Ovary (tissue), 9 donors: ENCODE measurements around the gene EMSY. TPM values are rescaled to one million over a fixed set of nuclear protein-coding genes. Genes with fewer than 3 reads are reported as not detected.

Source experiments
- DNase-seq, 5 donors: peaks; one replicate each; pipeline ENCODE4 v3.0.0-alpha.2; 2019 to 2020
- H3K27ac ChIP-seq, 2 donors: fragments of 200-600 bp; one replicate each; pipeline versions ENCODE4 v1.5.1 to v1.8.0; 2019 to 2022
- H3K27me3 ChIP-seq: fragments of 200-600 bp; one replicate; pipeline ENCODE4 v1.8.0; 2022
- H3K36me3 ChIP-seq: fragments of 200-600 bp; sonication (generic); one replicate; pipeline ENCODE4 v1.5.1; 2019
- H3K4me1 ChIP-seq: one replicate; pipeline ENCODE4 v1.8.1; 2013; ENCODE audit warnings: mild to moderate bottlenecking, moderate library complexity; ENCODE audit not compliant: insufficient read depth
- H3K4me3 ChIP-seq: fragments of 200-600 bp; sonication (generic); one replicate; pipeline ENCODE4 v1.5.1; 2017
- H3K9me3 ChIP-seq, 2 donors: fragments of 200-600 bp in 1 of 2; sonication (generic) in 1 of 2; one replicate each; pipeline versions ENCODE4 v1.5.1 to v1.8.1; 2013 to 2019; ENCODE audit warnings: mild to moderate bottlenecking in 1 of 2, moderate library complexity in 1 of 2
- EP300 ChIP-seq: sonication (generic); formaldehyde crosslinking; IDR thresholded peaks from one replicate; pipeline ENCODE4 v1.6.1; 2017; ENCODE audit warnings: antibody characterized with exemption
- POLR2A ChIP-seq: fragments of 450-650 bp; IDR thresholded peaks from one replicate; pipeline ENCODE4 v1.6.1; 2017; ENCODE audit warnings: antibody characterized with exemption, mild to moderate bottlenecking, moderate library complexity
- WGBS, 3 donors: extraction: QIAGEN DNeasy Blood & Tissue Kit in 1 of 3; methylation state at CpG; one replicate each; pipeline versions ENCODE4 v1.1.5 to v1.1.7; 2013 to 2017; 5-methylcytosine and 5-hydroxymethylcytosine counted together
- intact Hi-C, 4 donors: fragments of 100-400 bp; cut with DNase I; formaldehyde crosslinking; loops; one replicate each; pipeline versions ENCODE4 v1.11.0 to v1.15.1; 2022 to 2023
- polyA plus RNA-seq, 2 donors: library from polyadenylated mRNA; stranded (reverse); fragments of 200-250 nt in 1 of 2; fragments of 350-450 nt in 1 of 2; fragmentation: Illumina TruSeq in 1 of 2; extraction: RNeasy Lipid Tissue Mini Kit (QIAGEN cat#74804) in 1 of 2; gene quantifications; one replicate each; pipeline ENCODE4 v1.2.3, GENCODE V29; 2013 to 2014
- total RNA-seq, 7 donors: library from RNA; depleted of rRNA in 2 of 7; stranded (reverse); fragments of >200 nt in 2 of 7; fragmentation: NEBNext Ultra II Directional in 3 of 7; extraction: Animal tissue kit (Norgen Biotek cat#: 25700) in 3 of 7; gene quantifications; one replicate each; pipeline versions ENCODE4 v1.1.0 to v1.2.4, GENCODE V29; 2016 to 2023
- TF ChIP-seq, protein P1 (sequence below), 3 donors: fragments of 450-650 bp in 2 of 3; fragments of 200-600 bp in 1 of 3; IDR thresholded peaks; one replicate each; pipeline versions ENCODE4 v1.5.1 to v1.8.0; 2016 to 2022; ENCODE audit warnings: antibody characterized with exemption in 3 of 3, mild to moderate bottlenecking in 1 of 3
- donor health status: DM: no; HTN: no; CAD: no; lungs with moderate emphysema.
- donor health status: DM: no; HTN: no; CAD: no.
- donor health status: Bipolar disorder and iron deficiency.
- donor health status: DM: yes; HTN: yes; CAD: no.
- donor health status: DM: no; HTN: no; CAD: no.
- donor health status: DM: yes; HTN: yes; CAD: no.

Gene EMSY
- total and polyA plus RNA-seq, 9 donors, result 8.8 to 56.0 (median 28.7) TPM

DNA sequence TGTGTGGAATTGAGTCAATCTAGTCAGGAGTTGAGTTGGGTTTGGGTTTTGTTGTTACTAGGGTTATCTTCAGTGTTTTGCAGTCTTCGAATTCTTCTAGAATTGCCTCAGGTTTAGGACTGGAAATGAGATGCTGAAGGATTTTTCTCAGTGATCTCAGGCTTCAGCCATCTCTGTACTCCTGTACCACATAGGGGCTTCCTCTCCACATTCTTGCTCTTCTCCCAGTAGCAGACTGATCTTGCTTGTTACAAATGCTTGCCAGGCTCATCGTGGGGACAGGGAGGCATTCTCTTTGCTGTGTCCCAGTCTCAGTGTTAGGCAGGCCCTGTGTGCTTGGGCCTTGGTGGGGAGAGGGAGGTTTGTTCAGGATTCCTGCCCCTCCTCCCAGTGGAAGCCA lies 129.6 kb downstream of the EMSY start:
- Histone ChIP-seq H3K9me3 (no peaks in the 10 kb centered on the region), H3K4me1 (no peaks in the 10 kb centered on the region), H3K27me3 (no peaks in the 10 kb centered on the region), H3K27ac (no peak overlapping the region), H3K4me3 (no peak overlapping the region), H3K36me3 (no peaks in the 10 kb centered on the region)
- 64 to 69% (median 66%) methylated on average over 2 of the region's 2 CpGs for WGBS, 3 donors
- intact Hi-C loops, result no loop called here
- TF ChIP-seq POLR2A (no peak), EP300 (no peak)
- TF ChIP-seq, protein P1, sequence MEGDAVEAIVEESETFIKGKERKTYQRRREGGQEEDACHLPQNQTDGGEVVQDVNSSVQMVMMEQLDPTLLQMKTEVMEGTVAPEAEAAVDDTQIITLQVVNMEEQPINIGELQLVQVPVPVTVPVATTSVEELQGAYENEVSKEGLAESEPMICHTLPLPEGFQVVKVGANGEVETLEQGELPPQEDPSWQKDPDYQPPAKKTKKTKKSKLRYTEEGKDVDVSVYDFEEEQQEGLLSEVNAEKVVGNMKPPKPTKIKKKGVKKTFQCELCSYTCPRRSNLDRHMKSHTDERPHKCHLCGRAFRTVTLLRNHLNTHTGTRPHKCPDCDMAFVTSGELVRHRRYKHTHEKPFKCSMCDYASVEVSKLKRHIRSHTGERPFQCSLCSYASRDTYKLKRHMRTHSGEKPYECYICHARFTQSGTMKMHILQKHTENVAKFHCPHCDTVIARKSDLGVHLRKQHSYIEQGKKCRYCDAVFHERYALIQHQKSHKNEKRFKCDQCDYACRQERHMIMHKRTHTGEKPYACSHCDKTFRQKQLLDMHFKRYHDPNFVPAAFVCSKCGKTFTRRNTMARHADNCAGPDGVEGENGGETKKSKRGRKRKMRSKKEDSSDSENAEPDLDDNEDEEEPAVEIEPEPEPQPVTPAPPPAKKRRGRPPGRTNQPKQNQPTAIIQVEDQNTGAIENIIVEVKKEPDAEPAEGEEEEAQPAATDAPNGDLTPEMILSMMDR (IDR thresholded peaks at IDR 0.05), result no peak
- DNase-seq, result no peak

DNA sequence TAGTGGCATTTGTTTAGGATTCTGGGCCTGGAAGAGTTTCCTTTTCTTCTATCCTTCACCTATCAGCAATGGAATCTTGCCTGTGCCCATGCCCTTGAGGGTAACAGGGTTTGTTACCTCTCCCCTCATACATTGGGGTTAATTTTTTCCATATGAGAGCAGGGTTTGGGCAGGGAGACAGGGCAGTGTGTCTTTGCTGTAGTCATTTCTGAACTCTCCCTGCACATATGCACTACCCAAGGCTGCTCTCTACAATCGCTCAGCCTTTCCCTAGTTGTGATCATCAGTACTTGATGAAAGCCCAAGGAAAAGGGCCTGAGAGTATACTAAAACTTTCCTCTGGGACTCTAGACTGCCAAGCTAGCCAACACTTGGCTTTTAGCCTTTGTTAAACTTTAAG lies 130.1 kb downstream of the EMSY start:
- TF ChIP-seq POLR2A, result no peak
- TF ChIP-seq EP300, result no peak
- TF ChIP-seq, protein P1 (IDR thresholded peaks at IDR 0.05), result no peak
- no peaks in the 10 kb centered on the region for H3K36me3 ChIP-seq
- H3K27me3 ChIP-seq, result no peaks in the 10 kb centered on the region
- no peak overlapping the region for H3K27ac ChIP-seq
- no peaks in the 10 kb centered on the region for H3K9me3 ChIP-seq
- peaks cover 4% of the 10 kb centered on the region for H3K4me1 ChIP-seq
- intact Hi-C loops, result no loop called here
- DNase-seq, result no peak
- H3K4me3 ChIP-seq, result no peak overlapping the region
- 88 to 96% (median 90%) methylated on average over 1 of the region's 1 CpG for WGBS, 3 donors

DNA sequence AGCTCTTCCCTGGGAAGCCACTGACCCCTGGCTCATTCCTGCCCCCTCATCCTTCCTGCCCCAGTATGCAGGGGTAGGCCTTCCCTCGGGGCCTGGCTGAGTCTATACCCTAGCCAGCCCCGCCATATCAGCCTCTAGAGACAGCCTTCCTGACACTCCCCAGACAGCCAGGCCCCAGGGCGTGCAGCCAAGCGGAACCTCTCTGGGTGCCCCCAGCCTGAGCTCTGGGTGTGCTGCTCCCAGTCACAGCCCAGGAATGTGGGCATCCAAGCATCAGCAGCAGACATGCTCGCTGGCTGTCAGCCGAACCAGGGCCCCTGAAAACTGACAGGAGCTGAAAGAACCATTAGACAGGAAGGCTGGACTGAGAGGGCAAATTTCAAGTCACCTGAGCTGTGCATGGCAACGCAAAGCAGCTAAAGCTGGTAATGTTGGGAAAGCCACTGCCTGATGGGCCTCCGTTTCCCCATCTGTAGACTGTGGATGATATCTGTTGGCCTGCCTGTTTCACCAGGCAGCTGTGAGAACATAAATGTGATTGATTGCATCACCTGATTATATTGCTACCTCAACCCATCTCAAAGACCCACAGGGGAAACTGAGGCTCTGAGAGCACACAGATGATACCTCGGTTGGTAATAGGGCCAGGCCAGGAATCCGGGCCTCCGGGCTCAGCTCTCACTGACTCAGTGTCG lies 132.6 kb downstream of the EMSY start:
- intact Hi-C loops, result no loop called here
- peak in 1 of 5 donors; percentile 33 for DNase-seq
- 75 to 86% (median 85%) methylated on average over 12 of the region's 12 CpGs for WGBS, 3 donors

DNA sequence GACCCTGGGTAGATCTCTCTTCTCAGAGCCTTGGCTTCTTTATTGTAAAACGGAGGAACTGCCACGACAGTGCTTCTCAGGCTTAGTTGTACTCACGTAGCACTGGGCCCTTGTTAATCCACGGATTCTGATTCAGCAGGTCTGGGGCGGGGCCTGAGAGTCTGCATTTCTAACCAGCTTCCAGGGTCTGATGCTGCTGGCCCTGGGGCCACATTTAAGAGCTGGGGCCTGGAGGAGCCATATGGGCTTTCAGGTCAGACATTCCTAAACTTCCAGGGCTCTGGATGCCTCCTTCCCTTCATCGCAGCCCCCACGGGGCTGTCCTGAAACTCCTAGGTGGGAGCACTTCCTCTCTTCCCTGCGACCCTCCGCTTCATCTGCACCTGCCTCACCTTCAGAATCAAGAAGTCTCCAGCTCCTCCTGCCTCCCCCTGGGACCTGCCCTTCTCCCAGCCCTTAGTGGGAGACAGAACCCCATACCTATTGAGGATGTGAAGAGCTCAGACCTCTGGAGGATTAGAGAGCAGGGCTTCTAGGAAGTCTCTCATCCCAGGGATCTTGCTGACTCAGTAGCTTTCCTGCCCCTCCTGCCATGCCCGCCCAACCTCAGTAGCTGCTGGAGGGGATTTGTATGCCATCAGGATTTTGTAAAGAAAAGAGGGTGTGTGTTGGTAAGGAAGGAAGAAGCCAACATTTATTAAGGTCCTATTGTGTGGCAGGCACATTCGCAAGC lies 133.3 kb downstream of the EMSY start:
- DNase-seq, result no peak
- Histone ChIP-seq H3K27me3 (no peaks in the 10 kb centered on the region), H3K9me3 (no peaks in the 10 kb centered on the region), H3K4me3 (no peak overlapping the region), H3K4me1 (peaks cover 4% of the 10 kb centered on the region), H3K27ac (no peak overlapping the region), H3K36me3 (no peaks in the 10 kb centered on the region)
- intact Hi-C loops, result no loop called here
- WGBS, 3 donors, result 74 to 89% (median 82%) methylated on average over 11 of the region's 11 CpGs
- no peak for TF ChIP-seq POLR2A
- TF ChIP-seq, protein P1 (IDR thresholded peaks at IDR 0.05), result no peak
- TF ChIP-seq EP300, result no peak

More for the DNA sequence above, 132.6 kb downstream of the EMSY start:
- Histone ChIP-seq H3K4me1 (peaks cover 4% of the 10 kb centered on the region), H3K27me3 (no peaks in the 10 kb centered on the region), H3K9me3 (no peaks in the 10 kb centered on the region), H3K36me3 (no peaks in the 10 kb centered on the region), H3K27ac (no peak overlapping the region), H3K4me3 (no peak overlapping the region)
- TF ChIP-seq, protein P1 (IDR thresholded peaks at IDR 0.05), result no peak
- TF ChIP-seq EP300 (no peak), POLR2A (no peak)
